ENCODE measurements around the gene FNIP2.
A peak's percentile ranks its signal among the peaks of the same experiment; 100 is the strongest.
"Not testable (repeated sequence)": the region's sequence is repeated elsewhere in the genome, so short reads cannot be mapped to it uniquely, and the experiment has no call there.

Gene FNIP2

GRCh38 chr4:158754385-158755180 is 14.2 kb upstream of the FNIP2 start:
- Mint-ChIP-seq H3K27ac (no peak overlapping the region), H3K4me1 (ENCODE audit: low read depth) (no peaks in the 10 kb centered on the region), H3K4me3 (no peak overlapping the region), H3K9me3 (ENCODE audit: low read depth) (no peaks in the 10 kb centered on the region), H3K27me3 (peaks cover 11% of the 10 kb centered on the region), H3K36me3 (peaks cover 7% of the 10 kb centered on the region)

- not testable (repeated sequence) for H3K36me3 Mint-ChIP-seq; H3K4me1 Mint-ChIP-seq (ENCODE audit: low read depth); H3K27ac Mint-ChIP-seq
Observed at GRCh38 chr4:158755819-158756218, 13.0 kb upstream of the FNIP2 start.

GRCh38 chr4:158756588-158756987 is 12.2 kb upstream of the FNIP2 start:
- Mint-ChIP-seq H3K9me3 (ENCODE audit: low read depth) (no peaks in the 10 kb centered on the region), H3K4me3 (no peak overlapping the region), H3K36me3 (peaks cover 7% of the 10 kb centered on the region), H3K27me3 (peaks cover 11% of the 10 kb centered on the region), H3K27ac (no peak overlapping the region), H3K4me1 (ENCODE audit: low read depth) (no peaks in the 10 kb centered on the region)

More at GRCh38 chr4:158755819-158756218, 13.0 kb upstream of the FNIP2 start:
- H3K4me3 Mint-ChIP-seq; H3K9me3 Mint-ChIP-seq (ENCODE audit: low read depth): not testable (repeated sequence)
- H3K27me3 Mint-ChIP-seq, result peaks cover 11% of the 10 kb centered on the region

GRCh38 chr4:158758142-158758541 is 10.7 kb upstream of the FNIP2 start:
- peaks cover 11% of the 10 kb centered on the region for H3K27me3 Mint-ChIP-seq
- H3K4me1 Mint-ChIP-seq (ENCODE audit: low read depth), result no peaks in the 10 kb centered on the region

GRCh38 chr4:158758703-158759102 is 10.1 kb upstream of the FNIP2 start:
- no peak overlapping the region for H3K27ac Mint-ChIP-seq
- no peak overlapping the region for H3K4me3 Mint-ChIP-seq

More at GRCh38 chr4:158758142-158758541, 10.7 kb upstream of the FNIP2 start:
- no peaks in the 10 kb centered on the region for H3K9me3 Mint-ChIP-seq (ENCODE audit: low read depth)
- peaks cover 7% of the 10 kb centered on the region for H3K36me3 Mint-ChIP-seq
- H3K4me3 Mint-ChIP-seq, result no peak overlapping the region
- no peak overlapping the region for H3K27ac Mint-ChIP-seq

GRCh38 chr4:158759539-158759938 is 9.3 kb upstream of the FNIP2 start:
- not testable (repeated sequence) for H3K4me1 Mint-ChIP-seq (ENCODE audit: low read depth); H3K36me3 Mint-ChIP-seq; H3K9me3 Mint-ChIP-seq (ENCODE audit: low read depth); H3K27ac Mint-ChIP-seq; H3K4me3 Mint-ChIP-seq
- H3K27me3 Mint-ChIP-seq, result peaks cover 11% of the 10 kb centered on the region

More at GRCh38 chr4:158758703-158759102, 10.1 kb upstream of the FNIP2 start:
- no peaks in the 10 kb centered on the region for H3K4me1 Mint-ChIP-seq (ENCODE audit: low read depth)
- peaks cover 11% of the 10 kb centered on the region for H3K27me3 Mint-ChIP-seq
- H3K9me3 Mint-ChIP-seq (ENCODE audit: low read depth), result no peaks in the 10 kb centered on the region
- peaks cover 7% of the 10 kb centered on the region for H3K36me3 Mint-ChIP-seq

GRCh38 chr4:158760866-158761265 is 8.0 kb upstream of the FNIP2 start:
- H3K9me3 Mint-ChIP-seq (ENCODE audit: low read depth), result no peaks in the 10 kb centered on the region
- H3K27me3 Mint-ChIP-seq, result peaks cover 11% of the 10 kb centered on the region
- no peak overlapping the region for H3K27ac Mint-ChIP-seq
- no peak overlapping the region for H3K4me3 Mint-ChIP-seq
- H3K4me1 Mint-ChIP-seq (ENCODE audit: low read depth), result no peaks in the 10 kb centered on the region
- H3K36me3 Mint-ChIP-seq, result peaks cover 7% of the 10 kb centered on the region

GRCh38 chr4:158762553-158762952 is 6.3 kb upstream of the FNIP2 start:
- peaks cover 5% of the 10 kb centered on the region for H3K4me1 Mint-ChIP-seq (ENCODE audit: low read depth)
- H3K9me3 Mint-ChIP-seq (ENCODE audit: low read depth), result no peaks in the 10 kb centered on the region
- peaks cover 3% of the 10 kb centered on the region for H3K27me3 Mint-ChIP-seq
- H3K4me3 Mint-ChIP-seq, result no peak overlapping the region
- no peak overlapping the region for H3K27ac Mint-ChIP-seq
- no peaks in the 10 kb centered on the region for H3K36me3 Mint-ChIP-seq

- Mint-ChIP-seq H3K27ac (no peak overlapping the region), H3K27me3 (no peaks in the 10 kb centered on the region), H3K4me3 (no peak overlapping the region), H3K9me3 (ENCODE audit: low read depth) (no peaks in the 10 kb centered on the region), H3K36me3 (no peaks in the 10 kb centered on the region), H3K4me1 (ENCODE audit: low read depth) (peaks cover 12% of the 10 kb centered on the region)
Observed at GRCh38 chr4:158763462-158763861, 5.4 kb upstream of the FNIP2 start.

- no peaks in the 10 kb centered on the region for H3K9me3 Mint-ChIP-seq (ENCODE audit: low read depth)
Observed at GRCh38 chr4:158766434-158767044, 2.3 kb upstream of the FNIP2 start.

GRCh38 chr4:158767451-158767850 is 1.4 kb upstream of the FNIP2 start:
- no peaks in the 10 kb centered on the region for H3K9me3 Mint-ChIP-seq (ENCODE audit: low read depth)
- no peaks in the 10 kb centered on the region for H3K27me3 Mint-ChIP-seq
- no peaks in the 10 kb centered on the region for H3K36me3 Mint-ChIP-seq
- H3K4me1 Mint-ChIP-seq (ENCODE audit: low read depth), result peaks cover 38% of the 10 kb centered on the region
- H3K27ac Mint-ChIP-seq, result peak overlapping the region; percentile 86
- peak overlapping the region; percentile 86 for H3K4me3 Mint-ChIP-seq

More at GRCh38 chr4:158766434-158767044, 2.3 kb upstream of the FNIP2 start:
- Mint-ChIP-seq H3K27me3 (no peaks in the 10 kb centered on the region), H3K4me1 (ENCODE audit: low read depth) (peaks cover 33% of the 10 kb centered on the region), H3K27ac (no peak overlapping the region), H3K36me3 (no peaks in the 10 kb centered on the region), H3K4me3 (no peak overlapping the region)

- Mint-ChIP-seq H3K9me3 (ENCODE audit: low read depth) (no peaks in the 10 kb centered on the region), H3K27ac (peak overlapping the region; percentile 93), H3K4me3 (peak overlapping the region; percentile 99), H3K4me1 (ENCODE audit: low read depth) (peaks cover 46% of the 10 kb centered on the region), H3K36me3 (no peaks in the 10 kb centered on the region), H3K27me3 (no peaks in the 10 kb centered on the region)
Observed at GRCh38 chr4:158769175-158769921, 522 bp downstream of the FNIP2 start.

- H3K9me3 Mint-ChIP-seq (ENCODE audit: low read depth), result no peaks in the 10 kb centered on the region
- peaks cover 56% of the 10 kb centered on the region for H3K4me1 Mint-ChIP-seq (ENCODE audit: low read depth)
- H3K27me3 Mint-ChIP-seq, result no peaks in the 10 kb centered on the region
- no peak overlapping the region for H3K27ac Mint-ChIP-seq
- no peaks in the 10 kb centered on the region for H3K36me3 Mint-ChIP-seq
- H3K4me3 Mint-ChIP-seq, result peak overlapping the region; percentile 99
Observed at GRCh38 chr4:158770671-158771070, 1.8 kb downstream of the FNIP2 start.

- Mint-ChIP-seq H3K27ac (peak overlapping the region; percentile 3), H3K36me3 (no peaks in the 10 kb centered on the region), H3K4me3 (no peak overlapping the region), H3K27me3 (no peaks in the 10 kb centered on the region), H3K9me3 (ENCODE audit: low read depth) (no peaks in the 10 kb centered on the region), H3K4me1 (ENCODE audit: low read depth) (peaks cover 59% of the 10 kb centered on the region)
Observed at GRCh38 chr4:158771776-158772175, 3.0 kb downstream of the FNIP2 start.

GRCh38 chr4:158775091-158775651 is 6.3 kb downstream of the FNIP2 start:
- H3K27me3 Mint-ChIP-seq, result no peaks in the 10 kb centered on the region
- no peaks in the 10 kb centered on the region for H3K9me3 Mint-ChIP-seq (ENCODE audit: low read depth)
- H3K36me3 Mint-ChIP-seq, result no peaks in the 10 kb centered on the region
- H3K27ac Mint-ChIP-seq, result no peak overlapping the region
- H3K4me3 Mint-ChIP-seq, result no peak overlapping the region
- H3K4me1 Mint-ChIP-seq (ENCODE audit: low read depth), result peaks cover 59% of the 10 kb centered on the region
